ENCODE measurements around the gene EXOSC7. TPM values are rescaled to one million over a fixed set of nuclear protein-coding genes. Genes with fewer than 3 reads are reported as not detected.

The EXOSC7 gene
- total RNA-seq, 1 experiment from 2014 or later: 70.9 TPM

- no peak for DNase-seq
- no peak for TF ChIP-seq CTCF (IDR thresholded peaks at IDR 0.05; ENCODE audit: insufficient read depth in 1 of 2, low read depth in 1 of 2, low read length in 1 of 2, severe bottlenecking in 1 of 2, unreplicated experiment in 1 of 2)
- POLR2A ChIA-PET: no interaction called here
- Mint-ChIP-seq H3K9me3 (ENCODE audit: unreplicated experiment) (no peaks in the 10 kb centered on the region), H3K27ac (ENCODE audit: unreplicated experiment) (no peak overlapping the region), H3K36me3 (ENCODE audit: insufficient read depth, unreplicated experiment) (no peaks in the 10 kb centered on the region), H3K27me3 (ENCODE audit: insufficient read depth, unreplicated experiment) (no peaks in the 10 kb centered on the region), H3K4me1 (ENCODE audit: low read depth, unreplicated experiment) (peaks cover 6% of the 10 kb centered on the region), H3K4me3 (ENCODE audit: unreplicated experiment) (no peak overlapping the region)
- H3K36me3 ChIP-seq (ENCODE audit: control insufficient read depth, insufficient read depth, low read length): no peaks in the 10 kb centered on the region
- intact Hi-C loops (cut with micrococcal nuclease; ENCODE audit: unreplicated experiment): no loop called here
- CTCF ChIA-PET: interaction anchor here (1.0 kb wide), 1 partner anchor 9 kb away, joined by 3 read pairs; no protein-coding TSS in a partner anchor
- no TSS peak for BruUV-seq (replicated peaks)
- peaks cover under 1% of the 10 kb centered on the region; the same call in 1 of the 2 replicates for H3K4me1 ChIP-seq
- H3K27me3 ChIP-seq (replicated peaks; ENCODE audit: control insufficient read depth, insufficient read depth, low read length): no peaks in the 10 kb centered on the region
- H3K9me3 ChIP-seq: no peaks in the 10 kb centered on the region
- H3K4me3 ChIP-seq (ENCODE audit: low read depth, low read length): no peak overlapping the region
These were observed 44.5 kb downstream of the EXOSC7 start for GRCh38 chr3:45020534-45020933.

- Histone ChIP-seq H3K4me3 (ENCODE audit: low read depth, low read length) (no peak overlapping the region), H3K27me3 (replicated peaks; ENCODE audit: control insufficient read depth, insufficient read depth, low read length) (no peaks in the 10 kb centered on the region), H3K9me3 (no peaks in the 10 kb centered on the region), H3K36me3 (ENCODE audit: control insufficient read depth, insufficient read depth, low read length) (no peaks in the 10 kb centered on the region), H3K4me1 (no peaks in the 10 kb centered on the region)
- no peak overlapping the region for H3K27ac Mint-ChIP-seq (ENCODE audit: unreplicated experiment)
- CTCF ChIA-PET: no interaction called here
- TF ChIP-seq CTCF (IDR thresholded peaks at IDR 0.05; ENCODE audit: insufficient read depth in 1 of 2, low read depth in 1 of 2, low read length in 1 of 2, severe bottlenecking in 1 of 2, unreplicated experiment in 1 of 2): no peak
- H3K9me3 Mint-ChIP-seq (ENCODE audit: unreplicated experiment): no peaks in the 10 kb centered on the region
- no peaks in the 10 kb centered on the region for H3K27me3 Mint-ChIP-seq (ENCODE audit: insufficient read depth, unreplicated experiment)
- no peak for DNase-seq
- intact Hi-C loops (cut with micrococcal nuclease; ENCODE audit: unreplicated experiment): no loop called here
- H3K4me1 Mint-ChIP-seq (ENCODE audit: low read depth, unreplicated experiment): peaks cover 6% of the 10 kb centered on the region
- H3K4me3 Mint-ChIP-seq (ENCODE audit: unreplicated experiment): no peak overlapping the region
- no peaks in the 10 kb centered on the region for H3K36me3 Mint-ChIP-seq (ENCODE audit: insufficient read depth, unreplicated experiment)
- POLR2A ChIA-PET: no interaction called here
- BruUV-seq (replicated peaks): no TSS peak
These were observed 45.7 kb downstream of the EXOSC7 start for GRCh38 chr3:45021524-45022297.

- CTCF ChIA-PET: no interaction called here
- Mint-ChIP-seq H3K27me3 (ENCODE audit: insufficient read depth, unreplicated experiment) (no peaks in the 10 kb centered on the region), H3K4me1 (ENCODE audit: low read depth, unreplicated experiment) (peaks cover 6% of the 10 kb centered on the region), H3K4me3 (ENCODE audit: unreplicated experiment) (no peak overlapping the region), H3K9me3 (ENCODE audit: unreplicated experiment) (no peaks in the 10 kb centered on the region), H3K36me3 (ENCODE audit: insufficient read depth, unreplicated experiment) (no peaks in the 10 kb centered on the region), H3K27ac (ENCODE audit: unreplicated experiment) (no peak overlapping the region)
- POLR2A ChIA-PET: no interaction called here
- Histone ChIP-seq H3K4me1 (no peaks in the 10 kb centered on the region), H3K9me3 (no peaks in the 10 kb centered on the region), H3K4me3 (ENCODE audit: low read depth, low read length) (no peak overlapping the region), H3K27me3 (replicated peaks; ENCODE audit: control insufficient read depth, insufficient read depth, low read length) (no peaks in the 10 kb centered on the region), H3K36me3 (ENCODE audit: control insufficient read depth, insufficient read depth, low read length) (no peaks in the 10 kb centered on the region)
- TF ChIP-seq CTCF (IDR thresholded peaks at IDR 0.05; ENCODE audit: insufficient read depth in 1 of 2, low read depth in 1 of 2, low read length in 1 of 2, severe bottlenecking in 1 of 2, unreplicated experiment in 1 of 2): no peak
- DNase-seq: no peak
- no TSS peak for BruUV-seq (replicated peaks)
- intact Hi-C loops (cut with micrococcal nuclease; ENCODE audit: unreplicated experiment): no loop called here
These were observed 47.6 kb downstream of the EXOSC7 start for GRCh38 chr3:45023675-45024074.

Measured in Caco-2 (cell line).